SJCRH30 (cell line): ENCODE results near the gene KIN. TPM values are rescaled to one million over a fixed set of nuclear protein-coding genes. Genes with fewer than 3 reads are reported as not detected.
"Not testable (repeated sequence)": the region's sequence is repeated elsewhere in the genome, so short reads cannot be mapped to it uniquely, and the experiment has no call there.

ENCODE experiments used
- DNase-seq, 2 experiments: peaks; one replicate each; pipeline ENCODE4 v3.0.0-alpha.2; 2015 to 2020
- H3K27ac ChIP-seq: fragments of 250-450 bp; sonication (Bioruptor Pico); 2 replicates; pipeline ENCODE4 v1.5.1; 2020; ENCODE audit warnings: mild to moderate bottlenecking, moderate library complexity
- H3K27me3 ChIP-seq: fragments of 250-450 bp; sonication (Bioruptor Pico); 2 replicates; pipeline ENCODE4 v1.5.1; 2020; ENCODE audit warnings: mild to moderate bottlenecking, moderate library complexity
- H3K36me3 ChIP-seq: fragments of 250-450 bp; sonication (Bioruptor Pico); 2 replicates; pipeline ENCODE4 v1.5.1; 2020; ENCODE audit warnings: mild to moderate bottlenecking, moderate library complexity
- H3K4me1 ChIP-seq: fragments of 250-450 bp; sonication (Bioruptor Pico); 2 replicates; pipeline ENCODE4 v1.5.1; 2020; ENCODE audit warnings: mild to moderate bottlenecking, moderate library complexity
- H3K4me3 ChIP-seq: fragments of 250-450 bp; sonication (Bioruptor Pico); 2 replicates; pipeline ENCODE4 v1.5.1; 2020; ENCODE audit warnings: mild to moderate bottlenecking, moderate library complexity
- H3K9me3 ChIP-seq: fragments of 250-450 bp; sonication (Bioruptor Pico); replicated peaks from 2 replicates; pipeline ENCODE4 v1.5.1; 2020; ENCODE audit warnings: mild to moderate bottlenecking, moderate library complexity
- total RNA-seq: library from RNA; depleted of rRNA; stranded (reverse); fragments of >200 nt; shearing (Covaris generic); gene quantifications from 2 replicates; pipeline ENCODE4 v1.2.3, GENCODE V29; 2014

Gene KIN
- total RNA-seq, 1 experiment from 2014 or later: 14.6 TPM

GRCh38 chr10:7773845-7774801 lies 13.7 kb downstream of the KIN start:
- no peak for DNase-seq
- H3K9me3 ChIP-seq: no peaks in the 10 kb centered on the region
- no peaks in the 10 kb centered on the region for H3K27me3 ChIP-seq
- H3K4me3 ChIP-seq: no peak overlapping the region
- H3K36me3 ChIP-seq: 0 out of 2 replicates have a peak, but pooled peaks cover 4% of the 10 kb centered on the region
- H3K4me1 ChIP-seq: no peaks in the 10 kb centered on the region
- no peak overlapping the region for H3K27ac ChIP-seq

- Histone ChIP-seq H3K36me3 (no peaks in the 10 kb centered on the region), H3K9me3 (no peaks in the 10 kb centered on the region), H3K27me3 (no peaks in the 10 kb centered on the region), H3K4me1 (no peaks in the 10 kb centered on the region), H3K27ac (no peak overlapping the region), H3K4me3 (no peak overlapping the region)
- DNase-seq: no peak
Observed at GRCh38 chr10:7768417-7768816, 19.4 kb downstream of the KIN start.

- H3K9me3 ChIP-seq: no peaks in the 10 kb centered on the region
- H3K27ac ChIP-seq: no peak overlapping the region
- H3K36me3 ChIP-seq: no peaks in the 10 kb centered on the region
- H3K4me1 ChIP-seq: no peaks in the 10 kb centered on the region
- no peak overlapping the region for H3K4me3 ChIP-seq
- no peak for DNase-seq
- no peaks in the 10 kb centered on the region for H3K27me3 ChIP-seq
Observed at GRCh38 chr10:7767209-7767608, 20.6 kb downstream of the KIN start.

DNA sequence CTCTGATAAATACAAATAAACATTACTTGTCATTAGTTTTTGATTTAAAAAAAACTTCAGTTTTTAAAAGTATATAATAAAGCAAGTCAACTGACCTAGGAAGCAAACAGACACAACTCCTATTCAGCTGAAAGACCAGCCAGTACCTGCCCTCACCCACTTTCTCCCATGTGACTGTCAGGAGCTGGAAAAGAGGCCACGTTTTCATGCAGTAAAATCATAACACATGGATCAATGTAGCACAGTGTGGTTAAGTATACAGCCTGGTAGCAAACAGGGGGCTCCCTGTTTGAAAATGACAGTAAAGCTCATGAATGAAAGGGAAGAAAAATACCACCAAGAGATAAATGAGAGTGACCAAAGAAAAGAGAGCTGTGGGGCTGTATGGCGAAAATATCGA lies 21.6 kb downstream of the KIN start:
- Histone ChIP-seq H3K36me3 (no peaks in the 10 kb centered on the region; the same call in 1 of the 2 replicates), H3K9me3 (no peaks in the 10 kb centered on the region), H3K27me3 (no peaks in the 10 kb centered on the region), H3K4me1 (no peaks in the 10 kb centered on the region), H3K4me3 (no peak overlapping the region), H3K27ac (no peak overlapping the region)
- no peak for DNase-seq

- no peak for DNase-seq
- Histone ChIP-seq H3K27ac (no peak overlapping the region), H3K36me3 (no peaks in the 10 kb centered on the region; the same call in none of the 2 replicates), H3K27me3 (no peaks in the 10 kb centered on the region), H3K4me3 (no peak overlapping the region), H3K4me1 (no peaks in the 10 kb centered on the region), H3K9me3 (no peaks in the 10 kb centered on the region)
Observed at GRCh38 chr10:7763929-7764328, 23.9 kb downstream of the KIN start.

DNA sequence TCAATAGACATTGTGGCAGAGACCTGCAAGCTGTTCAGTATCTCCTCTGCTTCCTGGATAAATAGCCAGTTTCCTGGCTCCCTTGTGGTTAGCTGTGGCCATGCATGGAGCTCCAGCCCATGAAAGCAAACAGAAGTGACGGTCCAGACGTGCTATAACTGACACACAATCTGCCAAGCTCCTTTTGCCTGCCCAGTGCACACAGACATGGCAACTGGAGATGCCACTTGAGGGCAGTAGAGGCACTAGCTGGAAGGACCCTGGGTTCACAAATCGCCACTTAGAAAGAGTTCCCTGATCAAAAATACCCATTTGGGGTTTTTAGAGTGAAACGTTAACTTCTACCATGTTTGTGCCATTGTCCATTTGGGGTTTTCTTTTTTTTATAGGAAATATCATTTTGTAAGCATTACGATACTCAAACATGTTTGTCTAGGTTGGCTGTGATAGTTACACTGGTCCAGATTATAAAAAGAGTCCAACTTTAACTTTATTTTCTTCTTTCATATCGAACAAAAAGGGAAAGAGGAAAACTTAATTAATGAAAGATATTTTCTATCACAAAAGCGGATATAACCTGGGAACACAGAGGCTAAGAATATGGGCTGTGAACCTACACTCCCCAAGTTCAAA lies 31.3 kb downstream of the KIN start:
- peak in 1 of 2 experiments; percentile 10 for DNase-seq
- no peak overlapping the region for H3K27ac ChIP-seq
- H3K4me3 ChIP-seq: no peak overlapping the region
- peaks cover 18% of the 10 kb centered on the region for H3K36me3 ChIP-seq
- no peaks in the 10 kb centered on the region for H3K27me3 ChIP-seq
- no peaks in the 10 kb centered on the region for H3K4me1 ChIP-seq
- no peaks in the 10 kb centered on the region for H3K9me3 ChIP-seq

GRCh38 chr10:7755103-7755502 lies 32.7 kb downstream of the KIN start:
- no peak for DNase-seq
- Histone ChIP-seq H3K27ac (no peak overlapping the region), H3K9me3 (no peaks in the 10 kb centered on the region), H3K36me3 (peaks cover 18% of the 10 kb centered on the region; the same call in 1 of the 2 replicates), H3K4me1 (no peaks in the 10 kb centered on the region), H3K27me3 (no peaks in the 10 kb centered on the region), H3K4me3 (no peak overlapping the region)

DNA sequence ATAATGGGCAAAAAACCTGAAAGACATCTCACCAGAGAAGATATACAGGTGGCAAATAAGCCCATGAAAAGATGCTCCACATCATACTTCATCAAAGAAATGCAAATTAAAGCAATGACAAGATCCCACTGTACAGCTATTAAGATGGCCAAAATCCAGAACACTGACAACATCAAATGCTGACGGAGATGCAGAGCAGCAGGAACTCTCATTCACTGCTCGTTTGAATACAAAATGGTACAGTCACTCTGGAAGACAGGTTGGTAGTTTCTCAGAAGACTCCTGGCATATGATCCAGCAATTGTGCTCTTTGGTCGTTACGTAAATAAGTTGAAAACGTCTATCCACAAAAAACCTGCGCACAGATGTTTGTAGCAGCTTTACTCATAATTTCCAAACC lies 35.5 kb downstream of the KIN start:
- no peaks in the 10 kb centered on the region for H3K9me3 ChIP-seq
- no peaks in the 10 kb centered on the region for H3K27me3 ChIP-seq
- H3K4me1 ChIP-seq: no peaks in the 10 kb centered on the region
- peaks cover 18% of the 10 kb centered on the region; the same call in 1 of the 2 replicates for H3K36me3 ChIP-seq
- DNase-seq: no peak
- H3K4me3 ChIP-seq: no peak overlapping the region
- H3K27ac ChIP-seq: no peak overlapping the region

- 0 out of 2 replicates have a peak, but pooled peaks cover 5% of the 10 kb centered on the region for H3K36me3 ChIP-seq
- no peak overlapping the region for H3K4me3 ChIP-seq
- no peaks in the 10 kb centered on the region for H3K9me3 ChIP-seq
- no peaks in the 10 kb centered on the region for H3K4me1 ChIP-seq
- DNase-seq: no peak
- no peak overlapping the region for H3K27ac ChIP-seq
- no peaks in the 10 kb centered on the region for H3K27me3 ChIP-seq
Observed at GRCh38 chr10:7750222-7750621, 37.6 kb downstream of the KIN start.

- DNase-seq, H3K4me3 ChIP-seq, H3K9me3 ChIP-seq, H3K27me3 ChIP-seq, H3K27ac ChIP-seq, H3K4me1 ChIP-seq, H3K36me3 ChIP-seq: not testable (repeated sequence)
Observed at GRCh38 chr10:7748637-7749036, 39.2 kb downstream of the KIN start.

DNA sequence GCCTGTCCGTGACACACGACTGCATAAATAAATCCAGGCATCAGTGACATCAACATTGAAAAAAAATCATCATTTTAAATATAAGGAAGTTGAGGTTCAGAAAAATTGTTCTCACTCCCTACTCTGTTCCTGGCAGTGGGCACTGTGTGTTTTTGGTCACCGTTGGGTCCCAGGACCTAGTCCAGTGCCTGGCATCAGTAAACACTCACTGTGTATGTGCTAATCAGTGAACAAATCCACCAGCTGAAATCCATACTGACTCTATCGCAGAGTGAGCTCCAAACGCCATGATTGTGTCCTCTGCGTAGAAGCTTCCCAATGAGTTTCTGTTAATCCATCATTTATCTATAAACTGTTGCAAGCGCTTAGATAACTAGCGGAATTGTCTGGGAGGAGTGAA lies 43.5 kb downstream of the KIN start:
- Histone ChIP-seq H3K27me3 (no peaks in the 10 kb centered on the region), H3K9me3 (no peaks in the 10 kb centered on the region), H3K4me3 (no peak overlapping the region), H3K27ac (no peak overlapping the region), H3K36me3 (no peaks in the 10 kb centered on the region), H3K4me1 (no peaks in the 10 kb centered on the region)
- DNase-seq: no peak

GRCh38 chr10:7738536-7739407 lies 49.0 kb downstream of the KIN start:
- Histone ChIP-seq H3K27me3 (no peaks in the 10 kb centered on the region), H3K9me3 (no peaks in the 10 kb centered on the region), H3K4me3 (no peak overlapping the region), H3K36me3 (no peaks in the 10 kb centered on the region), H3K4me1 (no peaks in the 10 kb centered on the region), H3K27ac (no peak overlapping the region)
- no peak for DNase-seq

DNA sequence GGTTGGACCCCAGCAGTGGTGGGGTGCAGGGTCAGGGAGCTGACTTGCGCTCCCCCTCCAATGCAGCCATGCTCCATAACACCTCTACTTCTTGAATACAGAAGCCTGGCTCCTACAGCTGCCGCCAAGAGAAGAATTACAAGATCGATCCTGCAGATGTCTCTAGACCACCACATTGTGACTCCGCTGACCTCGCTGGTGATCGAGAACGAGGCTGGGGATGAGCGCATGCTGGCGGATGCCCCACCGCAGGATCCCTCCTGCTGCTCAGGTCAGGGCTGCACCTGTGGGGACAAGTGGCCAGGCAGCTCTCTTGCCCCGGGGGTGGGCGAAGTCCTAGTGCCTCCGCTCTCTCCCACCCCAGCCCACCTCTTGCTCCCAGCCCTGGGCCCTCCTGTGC lies 53.0 kb downstream of the KIN start:
- Histone ChIP-seq H3K4me3 (no peak overlapping the region), H3K27ac (no peak overlapping the region), H3K9me3 (no peaks in the 10 kb centered on the region), H3K36me3 (no peaks in the 10 kb centered on the region), H3K4me1 (no peaks in the 10 kb centered on the region), H3K27me3 (no peaks in the 10 kb centered on the region)
- no peak for DNase-seq

DNA sequence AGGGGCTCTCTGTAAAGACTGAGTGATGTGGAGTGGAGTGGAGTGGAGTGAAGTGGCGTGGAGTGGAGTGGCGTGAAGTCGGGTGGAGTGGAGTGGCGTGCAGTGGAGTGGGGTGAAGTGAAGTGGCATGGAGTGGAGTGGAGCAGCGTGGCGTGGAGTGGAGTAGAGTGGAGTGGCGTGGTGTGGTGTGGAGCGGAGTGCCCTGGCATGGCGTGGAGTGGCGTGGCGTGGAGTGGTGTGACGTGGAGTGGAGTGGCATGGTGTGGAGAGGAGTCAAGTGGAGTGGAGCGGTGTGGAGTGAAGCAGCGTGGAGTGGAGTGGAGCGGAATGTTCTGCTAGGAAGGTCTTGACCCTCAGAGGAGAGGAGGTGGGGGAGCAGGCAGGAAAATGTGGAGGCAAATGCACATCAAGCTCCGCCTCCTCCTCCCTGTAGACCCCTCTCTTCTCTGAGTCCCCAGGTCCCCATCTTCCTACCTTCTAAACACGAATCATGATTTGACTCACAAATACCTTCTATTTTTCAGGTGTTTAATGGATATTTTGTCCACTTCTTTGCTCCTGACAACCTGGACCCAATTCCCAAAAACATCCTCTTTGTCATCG lies 64.8 kb downstream of the KIN start:
- no peak for DNase-seq
- no peaks in the 10 kb centered on the region for H3K4me1 ChIP-seq
- H3K4me3 ChIP-seq: no peak overlapping the region
- no peaks in the 10 kb centered on the region for H3K27me3 ChIP-seq
- no peak overlapping the region for H3K27ac ChIP-seq
- no peaks in the 10 kb centered on the region for H3K9me3 ChIP-seq
- H3K36me3 ChIP-seq: no peaks in the 10 kb centered on the region
